ENCODE results near the gene DVL2. TPM values are rescaled to one million over a fixed set of nuclear protein-coding genes. Genes with fewer than 3 reads are reported as not detected.

The DVL2 gene
- total and polyA plus RNA-seq, 2 donors (not counting 3 experiments of a cell fraction or from before 2014, with no cell fraction given), result 17.2 to 55.9 TPM

DNA sequence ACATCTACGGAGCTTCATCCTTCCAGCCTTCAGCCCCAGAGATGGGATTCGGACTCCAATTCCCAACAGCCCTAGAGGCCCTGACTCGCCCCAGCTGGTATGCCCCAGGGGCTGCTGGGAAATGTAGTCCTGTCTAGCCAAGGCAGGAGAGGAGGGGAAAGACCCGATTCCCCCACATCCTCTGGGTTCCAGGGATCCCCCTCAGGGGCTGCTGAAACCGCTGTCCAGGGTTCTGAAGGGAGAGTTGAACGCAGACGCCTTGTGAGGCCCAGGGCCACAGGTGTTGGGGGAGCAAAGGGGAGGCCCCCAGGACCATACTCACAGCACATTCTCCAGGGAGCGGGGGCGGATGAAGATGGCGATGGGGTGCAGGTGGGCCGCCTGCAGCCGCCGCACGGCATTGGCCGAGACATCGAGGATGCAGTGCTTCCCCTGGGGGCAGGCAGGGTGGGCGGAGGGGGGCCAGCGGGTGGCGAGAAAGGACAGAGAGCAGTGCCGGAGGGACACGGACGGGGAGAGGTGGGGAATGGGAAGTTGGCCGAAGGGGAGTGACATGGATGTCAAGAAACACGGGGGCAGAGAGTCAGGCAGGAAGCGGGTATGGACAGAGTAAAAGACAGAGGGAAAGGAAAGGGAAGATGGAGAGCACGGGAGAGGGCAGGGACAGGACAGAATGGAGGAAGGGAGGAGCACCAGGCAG, 42.6 kb downstream of the DVL2 start:
- H3K4me2 ChIP-seq (ENCODE audit: insufficient read depth, low read length), result no peak overlapping the region
- no TSS peak for BruUV-seq (replicated peaks)
- peaks cover 2 to 30% of the 10 kb centered on the region in 2 experiments for H3K36me3 ChIP-seq (ENCODE audit: control insufficient read depth in 2 of 2, extremely low read depth in 1 of 2, insufficient read depth in 2 of 2, low read length in 2 of 2)
- no peaks in the 10 kb centered on the region for H3K27me3 ChIP-seq (ENCODE audit: control insufficient read depth in 2 of 2, insufficient read depth in 2 of 2, low read length in 2 of 2)
- FAIRE-seq (no peak), DNase-seq (ENCODE audit: low read depth, low spot score) (no peak)
- intact Hi-C loops (cut with micrococcal nuclease), result no loop called here
- no peaks in the 10 kb centered on the region for H3K4me1 ChIP-seq (ENCODE audit: control insufficient read depth, extremely low read depth, insufficient read depth, low read length)
- no peak overlapping the region for H3K4me3 ChIP-seq (replicated peaks in 1 of 3; ENCODE audit: insufficient read depth in 1 of 3, low read depth in 1 of 3, low read length in 3 of 3)
- H3K9me1 ChIP-seq (replicated peaks; ENCODE audit: control insufficient read depth, extremely low read depth, insufficient read depth, low read length), result no peaks in the 10 kb centered on the region
- ChIA-PET POLR2A (no interaction called here), CTCF (no interaction called here)
- dilution Hi-C loops (cut with MboI; ENCODE audit: extremely low pct_ligation_motif_present, low sequenced_read_pairs), result no loop called here
- H4K20me1 ChIP-seq (replicated peaks; ENCODE audit: control insufficient read depth, extremely low read depth, insufficient read depth, low read length), result no peaks in the 10 kb centered on the region
- H2AFZ ChIP-seq (ENCODE audit: low read depth, low read length), result no peak overlapping the region
- H3K9ac ChIP-seq (replicated peaks; ENCODE audit: extremely low read depth, insufficient read depth, low read length), result no peak overlapping the region
- H3K9me3 ChIP-seq (replicated peaks; ENCODE audit: control insufficient read depth, insufficient read depth, low read length), result no peaks in the 10 kb centered on the region
- peak; percentile 42 for TF ChIP-seq FOS (IDR thresholded peaks at IDR 0.05; ENCODE audit: borderline replicate concordance, insufficient read depth, low read length)
- TF ChIP-seq POLR2AphosphoS5 (IDR thresholded peaks at IDR 0.05; ENCODE audit: insufficient read depth, low read depth, low read length), result no peak
- no peaks in the 10 kb centered on the region for H3K79me2 ChIP-seq (ENCODE audit: control insufficient read depth, insufficient read depth, low read length)
- H3K27ac ChIP-seq (ENCODE audit: insufficient read depth, low read depth, low read length), result no peak overlapping the region

DNA sequence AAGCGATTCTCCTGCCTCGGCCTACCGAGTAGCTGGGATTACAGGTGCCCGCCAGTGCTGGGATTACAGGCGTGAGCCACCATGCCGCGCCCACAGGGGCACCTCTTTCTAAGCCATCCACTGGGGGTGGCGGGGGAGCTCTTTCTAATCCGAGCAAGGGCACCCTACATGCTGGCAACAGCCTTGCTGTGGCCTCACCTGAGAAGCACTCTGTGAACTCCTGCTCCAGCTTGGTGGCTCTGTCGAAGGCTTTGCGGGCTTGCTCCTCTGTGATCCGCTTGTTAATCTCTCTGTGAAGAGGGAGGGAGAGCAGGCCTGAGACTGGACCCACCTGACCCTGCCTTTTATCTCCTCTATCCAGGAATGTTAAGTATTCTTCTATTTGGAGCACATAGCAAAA, 43.2 kb downstream of the DVL2 start:
- ChIA-PET POLR2A (no interaction called here), CTCF (interaction anchor here (0.7 kb wide), 1 partner anchor 370 kb away, joined by 3 read pairs; no protein-coding TSS in a partner anchor)
- no peak overlapping the region for H3K4me2 ChIP-seq (ENCODE audit: insufficient read depth, low read length)
- H3K4me1 ChIP-seq (ENCODE audit: control insufficient read depth, extremely low read depth, insufficient read depth, low read length), result no peaks in the 10 kb centered on the region
- FAIRE-seq, result no peak
- no peaks in the 10 kb centered on the region for H4K20me1 ChIP-seq (replicated peaks; ENCODE audit: control insufficient read depth, extremely low read depth, insufficient read depth, low read length)
- no peaks in the 10 kb centered on the region for H3K27me3 ChIP-seq (ENCODE audit: control insufficient read depth in 2 of 2, insufficient read depth in 2 of 2, low read length in 2 of 2)
- H2AFZ ChIP-seq (ENCODE audit: low read depth, low read length), result no peak overlapping the region
- TF ChIP-seq POLR2A (IDR thresholded peaks at IDR 0.05; ENCODE audit: low read depth, low read length) (no peak), GATA2 (IDR thresholded peaks at IDR 0.05; ENCODE audit: insufficient read depth, insufficient read length, low read depth, low read length) (no peak), MYC (IDR thresholded peaks at IDR 0.05; ENCODE audit: low read depth, low read length) (no peak), EZH2 (IDR thresholded peaks at IDR 0.05; ENCODE audit: borderline replicate concordance, low read depth, low read length, severe bottlenecking) (no peak), JUN (IDR thresholded peaks at IDR 0.05; ENCODE audit: borderline replicate concordance, insufficient read depth, insufficient read length, low read depth) (no peak), FOS (IDR thresholded peaks at IDR 0.05; ENCODE audit: borderline replicate concordance, insufficient read depth, low read length) (no peak), POLR2AphosphoS5 (IDR thresholded peaks at IDR 0.05; ENCODE audit: insufficient read depth, low read depth, low read length) (no peak)
- TF ChIP-seq, protein P1, sequence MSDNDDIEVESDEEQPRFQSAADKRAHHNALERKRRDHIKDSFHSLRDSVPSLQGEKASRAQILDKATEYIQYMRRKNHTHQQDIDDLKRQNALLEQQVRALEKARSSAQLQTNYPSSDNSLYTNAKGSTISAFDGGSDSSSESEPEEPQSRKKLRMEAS (IDR thresholded peaks at IDR 0.05; ENCODE audit: insufficient read depth, insufficient read length), result no peak
- TF ChIP-seq, protein P2, sequence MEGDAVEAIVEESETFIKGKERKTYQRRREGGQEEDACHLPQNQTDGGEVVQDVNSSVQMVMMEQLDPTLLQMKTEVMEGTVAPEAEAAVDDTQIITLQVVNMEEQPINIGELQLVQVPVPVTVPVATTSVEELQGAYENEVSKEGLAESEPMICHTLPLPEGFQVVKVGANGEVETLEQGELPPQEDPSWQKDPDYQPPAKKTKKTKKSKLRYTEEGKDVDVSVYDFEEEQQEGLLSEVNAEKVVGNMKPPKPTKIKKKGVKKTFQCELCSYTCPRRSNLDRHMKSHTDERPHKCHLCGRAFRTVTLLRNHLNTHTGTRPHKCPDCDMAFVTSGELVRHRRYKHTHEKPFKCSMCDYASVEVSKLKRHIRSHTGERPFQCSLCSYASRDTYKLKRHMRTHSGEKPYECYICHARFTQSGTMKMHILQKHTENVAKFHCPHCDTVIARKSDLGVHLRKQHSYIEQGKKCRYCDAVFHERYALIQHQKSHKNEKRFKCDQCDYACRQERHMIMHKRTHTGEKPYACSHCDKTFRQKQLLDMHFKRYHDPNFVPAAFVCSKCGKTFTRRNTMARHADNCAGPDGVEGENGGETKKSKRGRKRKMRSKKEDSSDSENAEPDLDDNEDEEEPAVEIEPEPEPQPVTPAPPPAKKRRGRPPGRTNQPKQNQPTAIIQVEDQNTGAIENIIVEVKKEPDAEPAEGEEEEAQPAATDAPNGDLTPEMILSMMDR (IDR thresholded peaks at IDR 0.05; ENCODE audit: extremely low read depth in 1 of 2, insufficient read depth in 1 of 2, low read depth in 1 of 2, low read length in 2 of 2), result no peak
- no peak for DNase-seq (ENCODE audit: low read depth, low spot score)
- H3K9ac ChIP-seq (replicated peaks; ENCODE audit: extremely low read depth, insufficient read depth, low read length), result no peak overlapping the region
- no peak overlapping the region for H3K27ac ChIP-seq (ENCODE audit: insufficient read depth, low read depth, low read length)
- H3K79me2 ChIP-seq (ENCODE audit: control insufficient read depth, insufficient read depth, low read length), result no peaks in the 10 kb centered on the region
- no peak overlapping the region for H3K4me3 ChIP-seq (replicated peaks in 1 of 3; ENCODE audit: insufficient read depth in 1 of 3, low read depth in 1 of 3, low read length in 3 of 3)
- no peaks in the 10 kb centered on the region for H3K9me3 ChIP-seq (replicated peaks; ENCODE audit: control insufficient read depth, insufficient read depth, low read length)
- H3K9me1 ChIP-seq (replicated peaks; ENCODE audit: control insufficient read depth, extremely low read depth, insufficient read depth, low read length), result no peaks in the 10 kb centered on the region
- peaks cover 0 to 24% of the 10 kb centered on the region in 2 experiments for H3K36me3 ChIP-seq (ENCODE audit: control insufficient read depth in 2 of 2, extremely low read depth in 1 of 2, insufficient read depth in 2 of 2, low read length in 2 of 2)
- intact Hi-C loops (cut with micrococcal nuclease) (no loop called here), dilution Hi-C loops (cut with MboI; ENCODE audit: extremely low pct_ligation_motif_present, low sequenced_read_pairs) (no loop called here)
- BruUV-seq (replicated peaks), result no TSS peak

Measured in endothelial cell of umbilical vein (primary cell).